Measurements from ENCODE around the gene GTF2A2.
"Not testable (repeated sequence)": the region's sequence is repeated elsewhere in the genome, so short reads cannot be mapped to it uniquely, and the experiment has no call there.

Gene GTF2A2

GRCh38 chr15:59668556-59668955, 11.2 kb upstream of the GTF2A2 start:
- DNase-seq = no peak

GRCh38 chr15:59662260-59662659, 4.9 kb upstream of the GTF2A2 start:
- no peak for DNase-seq

GRCh38 chr15:59659366-59659765, 2.1 kb upstream of the GTF2A2 start:
- DNase-seq = no peak

GRCh38 chr15:59657635-59658125, 365 bp upstream of the GTF2A2 start:
- DNase-seq = no peak

- DNase-seq = no peak
Measured at GRCh38 chr15:59654046-59654445, 3.3 kb downstream of the GTF2A2 start.

GRCh38 chr15:59649603-59650002, 7.7 kb downstream of the GTF2A2 start:
- DNase-seq = no peak

GRCh38 chr15:59647085-59647484, 10.2 kb downstream of the GTF2A2 start:
- DNase-seq = no peak

GRCh38 chr15:59646277-59646676, 11.0 kb downstream of the GTF2A2 start:
- no peak for DNase-seq

GRCh38 chr15:59645812-59646211, 11.5 kb downstream of the GTF2A2 start:
- not testable (repeated sequence) for DNase-seq

- no peak for DNase-seq
Measured at GRCh38 chr15:59644756-59645155, 12.6 kb downstream of the GTF2A2 start.

- DNase-seq = no peak
Measured at GRCh38 chr15:59642351-59642750, 15.0 kb downstream of the GTF2A2 start.

- DNase-seq = not testable (repeated sequence)
Measured at GRCh38 chr15:59637507-59637906, 19.8 kb downstream of the GTF2A2 start.

GRCh38 chr15:59636184-59636583, 21.1 kb downstream of the GTF2A2 start:
- DNase-seq = no peak

- no peak for DNase-seq
Measured at GRCh38 chr15:59632714-59633113, 24.6 kb downstream of the GTF2A2 start.

- DNase-seq = no peak
Measured at GRCh38 chr15:59622289-59622688, 35.0 kb downstream of the GTF2A2 start.

- DNase-seq = no peak
Measured at GRCh38 chr15:59618406-59618805, 38.9 kb downstream of the GTF2A2 start.

- no peak for DNase-seq
Measured at GRCh38 chr15:59616379-59616778, 40.9 kb downstream of the GTF2A2 start.

GRCh38 chr15:59615661-59616060, 41.7 kb downstream of the GTF2A2 start:
- DNase-seq = no peak

- DNase-seq = no peak
Measured at GRCh38 chr15:59614153-59614552, 43.2 kb downstream of the GTF2A2 start.

- DNase-seq = no peak
Measured at GRCh38 chr15:59611276-59612260, 45.7 kb downstream of the GTF2A2 start, which contains the start of gene GCNT3. Gene GCNT3 (plus strand): TSS chr15:59611783. CDS start chr15:59618239, 6,456 bp downstream.

- no peak for DNase-seq
Measured at GRCh38 chr15:59609730-59610712, 47.3 kb downstream of the GTF2A2 start.

- DNase-seq = no peak
Measured at GRCh38 chr15:59605994-59606393, 51.3 kb downstream of the GTF2A2 start.

- no peak for DNase-seq
Measured at GRCh38 chr15:59598461-59598860, 58.9 kb downstream of the GTF2A2 start.
